ENCODE measurements around the gene RAPGEF3. TPM values are rescaled to one million over a fixed set of nuclear protein-coding genes. Genes with fewer than 3 reads are reported as not detected.

Gene RAPGEF3
- total RNA-seq, 1 donor from 2014 or later: 1.2 TPM

DNA sequence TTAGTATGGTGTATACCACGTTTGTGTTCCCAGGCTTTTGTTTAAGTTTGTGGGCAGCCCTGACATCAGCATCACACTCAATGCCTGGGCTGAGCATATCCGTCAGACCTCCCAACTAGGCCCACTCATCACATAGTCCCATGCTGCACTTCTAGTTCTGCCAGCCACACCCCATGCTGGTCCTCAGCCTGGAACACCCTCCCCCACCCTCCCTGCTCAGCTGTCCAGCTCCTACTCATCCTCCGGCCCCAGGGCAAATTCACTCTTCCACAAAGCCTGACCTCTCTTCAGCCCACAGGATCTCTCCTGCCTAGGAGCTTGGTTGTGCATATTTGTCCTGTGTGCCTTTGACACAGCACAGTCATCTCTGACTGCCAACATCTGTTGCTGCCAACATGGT lies 29.4 kb downstream of the RAPGEF3 start:
- peaks cover 39% of the 10 kb centered on the region for H3K4me1 Mint-ChIP-seq (ENCODE audit: unreplicated experiment)
- no peaks in the 10 kb centered on the region for H3K9me3 Mint-ChIP-seq (ENCODE audit: unreplicated experiment)

DNA sequence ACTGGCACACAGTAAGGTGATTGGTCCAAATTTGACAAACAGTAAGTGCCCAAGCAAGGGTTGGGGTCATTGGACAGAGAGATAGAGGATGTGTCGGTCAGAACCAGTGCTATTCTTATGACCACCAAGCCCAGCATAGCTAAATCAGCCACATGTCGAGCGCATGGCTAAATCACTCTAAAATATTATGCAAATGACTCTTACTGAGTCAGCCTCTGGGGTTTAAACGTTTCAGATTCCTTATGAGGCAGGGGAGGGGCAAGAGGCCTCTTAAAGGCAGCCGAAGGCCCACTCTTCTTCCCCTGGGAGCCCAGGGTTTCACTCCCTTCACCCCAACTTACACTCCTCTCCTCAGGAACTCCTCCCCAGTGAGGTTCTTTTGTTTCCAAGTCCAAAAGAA lies 32.8 kb downstream of the RAPGEF3 start:
- Mint-ChIP-seq H3K27ac (ENCODE audit: unreplicated experiment) (peak overlapping the region; percentile 44), H3K27me3 (ENCODE audit: unreplicated experiment) (no peaks in the 10 kb centered on the region), H3K9me3 (ENCODE audit: unreplicated experiment) (no peaks in the 10 kb centered on the region), H3K4me3 (ENCODE audit: unreplicated experiment) (no peak overlapping the region), H3K4me1 (ENCODE audit: unreplicated experiment) (peaks cover 37% of the 10 kb centered on the region), H3K36me3 (ENCODE audit: unreplicated experiment) (no peaks in the 10 kb centered on the region)
- TF ChIP-seq, protein P1, sequence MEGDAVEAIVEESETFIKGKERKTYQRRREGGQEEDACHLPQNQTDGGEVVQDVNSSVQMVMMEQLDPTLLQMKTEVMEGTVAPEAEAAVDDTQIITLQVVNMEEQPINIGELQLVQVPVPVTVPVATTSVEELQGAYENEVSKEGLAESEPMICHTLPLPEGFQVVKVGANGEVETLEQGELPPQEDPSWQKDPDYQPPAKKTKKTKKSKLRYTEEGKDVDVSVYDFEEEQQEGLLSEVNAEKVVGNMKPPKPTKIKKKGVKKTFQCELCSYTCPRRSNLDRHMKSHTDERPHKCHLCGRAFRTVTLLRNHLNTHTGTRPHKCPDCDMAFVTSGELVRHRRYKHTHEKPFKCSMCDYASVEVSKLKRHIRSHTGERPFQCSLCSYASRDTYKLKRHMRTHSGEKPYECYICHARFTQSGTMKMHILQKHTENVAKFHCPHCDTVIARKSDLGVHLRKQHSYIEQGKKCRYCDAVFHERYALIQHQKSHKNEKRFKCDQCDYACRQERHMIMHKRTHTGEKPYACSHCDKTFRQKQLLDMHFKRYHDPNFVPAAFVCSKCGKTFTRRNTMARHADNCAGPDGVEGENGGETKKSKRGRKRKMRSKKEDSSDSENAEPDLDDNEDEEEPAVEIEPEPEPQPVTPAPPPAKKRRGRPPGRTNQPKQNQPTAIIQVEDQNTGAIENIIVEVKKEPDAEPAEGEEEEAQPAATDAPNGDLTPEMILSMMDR (IDR thresholded peaks at IDR 0.05): no peak
- no peak for DNase-seq (ENCODE audit: extremely low spot score, unreplicated experiment)

More for the DNA sequence above, 29.4 kb downstream of the RAPGEF3 start:
- TF ChIP-seq, protein P1 (IDR thresholded peaks at IDR 0.05): no peak
- peak overlapping the region; percentile 48 for H3K27ac Mint-ChIP-seq (ENCODE audit: unreplicated experiment)
- peak overlapping the region; percentile 18 for H3K4me3 Mint-ChIP-seq (ENCODE audit: unreplicated experiment)
- H3K27me3 Mint-ChIP-seq (ENCODE audit: unreplicated experiment): no peaks in the 10 kb centered on the region
- DNase-seq (ENCODE audit: extremely low spot score, unreplicated experiment): no peak
- H3K36me3 Mint-ChIP-seq (ENCODE audit: unreplicated experiment): no peaks in the 10 kb centered on the region

DNA sequence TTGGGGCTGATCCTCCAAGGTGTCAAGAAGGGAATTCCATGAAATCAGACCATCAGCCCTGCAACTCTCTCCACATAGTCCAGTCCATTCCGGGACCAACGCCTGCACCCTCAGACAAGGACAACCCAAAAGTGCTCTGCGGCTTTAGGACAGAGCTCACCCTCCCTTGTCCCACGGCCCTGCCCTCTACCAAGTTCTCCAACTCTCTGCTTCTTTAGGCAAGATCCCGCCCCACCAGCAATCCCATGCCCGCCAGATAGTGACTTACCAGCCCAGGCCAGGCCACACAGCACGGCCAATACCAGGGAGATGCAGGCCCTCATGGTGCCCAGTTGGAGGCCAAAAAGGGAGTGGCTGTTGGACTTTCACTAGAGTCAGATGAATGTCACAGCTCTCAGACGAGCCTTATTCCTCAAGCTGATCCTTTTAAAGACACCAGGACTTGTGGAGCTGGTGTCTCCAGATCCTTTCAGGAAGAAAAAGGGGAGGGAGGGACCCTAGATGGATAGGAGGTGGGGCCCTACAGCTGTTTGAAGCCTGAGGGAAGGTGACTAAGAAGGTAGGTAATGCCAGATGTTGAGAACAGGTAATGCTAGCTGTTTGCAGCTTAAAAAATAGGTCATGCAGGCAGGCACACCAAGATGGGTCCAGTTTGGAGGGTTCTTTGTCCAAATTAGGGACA lies 33.4 kb downstream of the RAPGEF3 start, which contains the start of gene ENDOU:
ENDOU (minus strand) TSS at position 400 of the 682 bp plus-strand sequence; CDS start at position 323, 77 bp downstream.
- Mint-ChIP-seq H3K27ac (ENCODE audit: unreplicated experiment) (peak within 1 kb of the TSS; percentile 44), H3K9me3 (ENCODE audit: unreplicated experiment) (no peaks in the 10 kb centered on the region), H3K4me1 (ENCODE audit: unreplicated experiment) (peaks cover 30% of the 10 kb centered on the region), H3K36me3 (ENCODE audit: unreplicated experiment) (no peaks in the 10 kb centered on the region), H3K27me3 (ENCODE audit: unreplicated experiment) (no peaks in the 10 kb centered on the region), H3K4me3 (ENCODE audit: unreplicated experiment) (no peak within 1 kb of the TSS)
- DNase-seq (ENCODE audit: extremely low spot score, unreplicated experiment): no peak
- TF ChIP-seq, protein P1 (IDR thresholded peaks at IDR 0.05): no peak

DNA sequence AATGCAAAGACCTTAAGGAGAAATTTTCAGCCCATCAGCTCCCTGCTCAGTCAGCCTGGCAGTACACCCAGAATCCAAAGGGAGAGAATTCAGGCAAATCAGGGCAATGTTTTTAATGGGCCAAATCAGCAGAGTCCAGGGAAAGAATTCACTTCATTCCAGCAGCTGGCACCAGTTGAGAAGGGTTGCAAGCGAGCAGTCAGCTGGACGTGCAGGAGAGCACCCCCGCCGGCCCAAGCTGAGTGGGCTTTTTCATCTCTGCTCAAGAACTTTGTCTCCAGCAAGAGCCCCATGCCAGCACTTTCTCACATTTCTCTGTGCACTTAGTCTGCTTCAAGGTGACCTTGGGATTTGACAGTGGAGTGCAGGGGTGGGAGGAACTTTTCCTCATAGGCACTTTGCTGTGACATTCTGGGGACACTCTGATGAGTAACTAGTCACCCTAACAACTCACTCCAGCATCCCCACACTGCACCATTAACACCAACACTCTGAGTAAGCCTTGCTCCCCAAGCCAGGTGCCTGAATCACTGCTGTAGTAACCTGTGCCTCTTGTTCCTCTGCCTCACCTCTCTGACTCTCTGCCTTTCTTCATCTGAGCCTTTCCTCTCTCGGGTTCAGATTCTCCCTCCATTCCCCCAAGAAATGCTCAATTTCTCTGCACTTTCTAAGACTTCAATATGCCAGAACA lies 35.6 kb downstream of the RAPGEF3 start:
- H3K9me3 Mint-ChIP-seq (ENCODE audit: unreplicated experiment): no peaks in the 10 kb centered on the region
- peaks cover 16% of the 10 kb centered on the region for H3K4me1 Mint-ChIP-seq (ENCODE audit: unreplicated experiment)
- no peak for DNase-seq (ENCODE audit: extremely low spot score, unreplicated experiment)
- H3K4me3 Mint-ChIP-seq (ENCODE audit: unreplicated experiment): no peak overlapping the region
- H3K36me3 Mint-ChIP-seq (ENCODE audit: unreplicated experiment): peaks cover 1% of the 10 kb centered on the region
- TF ChIP-seq, protein P1 (IDR thresholded peaks at IDR 0.05): no peak
- H3K27ac Mint-ChIP-seq (ENCODE audit: unreplicated experiment): no peak overlapping the region
- H3K27me3 Mint-ChIP-seq (ENCODE audit: unreplicated experiment): no peaks in the 10 kb centered on the region

DNA sequence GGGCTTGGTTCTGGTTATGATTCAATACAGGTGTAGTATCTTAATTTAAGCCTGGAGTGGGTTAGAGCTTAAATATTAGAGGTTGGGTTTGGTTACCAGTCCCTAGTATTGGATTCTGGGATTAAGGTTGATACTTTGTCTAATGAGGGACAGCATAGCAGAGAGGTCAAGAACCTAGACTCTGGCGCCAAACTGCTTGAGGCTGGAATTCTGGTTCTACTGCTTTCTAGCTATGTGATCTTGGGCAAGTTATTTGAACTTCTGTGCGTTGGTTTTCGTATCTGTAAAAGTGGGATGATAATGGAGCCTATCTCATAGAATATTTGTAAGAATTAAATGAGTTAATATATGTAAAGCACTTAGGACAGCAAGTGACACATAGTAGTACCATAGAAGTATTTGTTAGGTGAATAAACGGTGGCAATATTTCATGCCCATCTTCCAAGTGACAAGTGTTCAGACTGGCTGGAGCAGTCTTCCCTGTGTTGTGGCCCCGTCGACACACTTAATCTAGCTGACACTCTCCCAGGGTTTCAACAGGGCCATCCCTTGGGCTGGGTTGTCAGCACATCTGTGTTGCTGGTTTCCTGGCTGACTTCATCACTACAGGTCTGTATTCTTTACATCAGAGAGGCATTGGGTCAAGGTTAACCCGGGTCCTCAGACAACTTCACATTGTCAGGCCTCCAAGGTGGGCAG lies 36.4 kb downstream of the RAPGEF3 start:
- DNase-seq (ENCODE audit: extremely low spot score, unreplicated experiment): no peak
- Mint-ChIP-seq H3K27me3 (ENCODE audit: unreplicated experiment) (no peaks in the 10 kb centered on the region), H3K4me1 (ENCODE audit: unreplicated experiment) (peaks cover 24% of the 10 kb centered on the region), H3K27ac (ENCODE audit: unreplicated experiment) (no peak overlapping the region), H3K9me3 (ENCODE audit: unreplicated experiment) (no peaks in the 10 kb centered on the region), H3K4me3 (ENCODE audit: unreplicated experiment) (no peak overlapping the region), H3K36me3 (ENCODE audit: unreplicated experiment) (peaks cover 1% of the 10 kb centered on the region)
- TF ChIP-seq, protein P1 (IDR thresholded peaks at IDR 0.05): no peak

Data from osteocyte (in vitro differentiated cells).